CD4-positive, alpha-beta T cell (primary cell): ENCODE measurements around the gene NIN. TPM values are rescaled to one million over a fixed set of nuclear protein-coding genes. Genes with fewer than 3 reads are reported as not detected.

ENCODE experiments used
- ATAC-seq: fragments of 200-7000 bp; cut with Tn5 transposase; one replicate; pipeline ENCODE4 v1.10.0; 2022; ENCODE audit warnings: mild to moderate bottlenecking; ENCODE audit not compliant: poor library complexity
- CTCF ChIA-PET: fragments of 350-600 bp; sonication (Branson Sonifier 250); formaldehyde crosslinking; loops from one replicate; lab custom pipeline; 2021; ENCODE audit warnings: antibody characterized with exemption, inconsistent platforms; lab: Charles Lee
- POLR2A ChIA-PET: fragments of 350-600 bp; sonication (Branson Sonifier 250); formaldehyde crosslinking; loops from one replicate; lab custom pipeline; 2021; ENCODE audit warnings: antibody characterized with exemption, inconsistent platforms; lab: Charles Lee
- DNase-seq, 14 experiments: peaks; one replicate each; pipeline ENCODE4 v3.0.0-alpha.2; 2013 to 2020; ENCODE audit warnings: mixed read lengths in 2 of 14
- H3K27ac ChIP-seq, 2 donors: one replicate each; pipeline versions ENCODE4 v1.5.1 to v1.7.0; 2013; ENCODE audit warnings: low read length in 2 of 2, low read depth in 1 of 2, mild to moderate bottlenecking in 1 of 2
- H3K27me3 ChIP-seq, 2 experiments: 1 replicate in 1 of 2; 2 replicates in 1 of 2; pipeline versions ENCODE4 v1.6.1 to v1.7.0; 2013; ENCODE audit warnings: low read length in 2 of 2, control low read depth in 1 of 2, mild to moderate bottlenecking in 1 of 2, moderate library complexity in 1 of 2; ENCODE audit not compliant: insufficient read depth in 2 of 2, control insufficient read depth in 1 of 2
- H3K36me3 ChIP-seq: one replicate; pipeline ENCODE4 v1.6.1; 2013; ENCODE audit warnings: low read length, control low read depth; ENCODE audit not compliant: insufficient read depth
- H3K4me1 ChIP-seq: one replicate; pipeline ENCODE4 v1.6.1; 2013; ENCODE audit warnings: low read length, control low read depth; ENCODE audit not compliant: insufficient read depth
- H3K4me3 ChIP-seq: one replicate; pipeline ENCODE4 v1.5.1; 2013; ENCODE audit warnings: mild to moderate bottlenecking, low read length, moderate library complexity
- H3K9me3 ChIP-seq, 2 experiments: 1 replicate in 1 of 2; 2 replicates in 1 of 2; pipeline versions ENCODE4 v1.6.1 to v1.7.0; 2013; ENCODE audit warnings: low read length in 2 of 2, mild to moderate bottlenecking in 2 of 2, control low read depth in 1 of 2, moderate library complexity in 1 of 2; ENCODE audit not compliant: control insufficient read depth in 1 of 2, insufficient read depth in 1 of 2
- H3K27ac Mint-ChIP-seq: one replicate; pipeline ENCODE4 v1.8.0; 2020; ENCODE audit warnings: mixed read lengths
- H3K27me3 Mint-ChIP-seq: one replicate; pipeline ENCODE4 v1.8.0; 2021; ENCODE audit warnings: mixed read lengths
- H3K36me3 Mint-ChIP-seq: one replicate; pipeline ENCODE4 v1.8.0; 2021; ENCODE audit warnings: low read depth, mixed read lengths
- H3K4me1 Mint-ChIP-seq: one replicate; pipeline ENCODE4 v1.8.0; 2021; ENCODE audit warnings: low read depth, mixed read lengths
- H3K4me3 Mint-ChIP-seq: one replicate; pipeline ENCODE4 v1.8.0; 2020; ENCODE audit warnings: mild to moderate bottlenecking, mixed read lengths
- H3K9me3 Mint-ChIP-seq: one replicate; pipeline ENCODE4 v1.8.0; 2020; ENCODE audit warnings: mixed read lengths
- CTCF ChIP-seq: fragments of 200-600 bp; IDR thresholded peaks from one replicate; pipeline ENCODE4 v1.8.0; 2022; ENCODE audit warnings: antibody characterized with exemption, mild to moderate bottlenecking
- intact Hi-C, 2 experiments: fragments of 100-400 bp; cut with DNase I in 1 of 2; cut with micrococcal nuclease in 1 of 2; formaldehyde crosslinking; loops; one replicate each; pipeline versions ENCODE4 v1.15.1 to v1.9.0; 2023 to 2025; cut with DNase I, micrococcal nuclease
- total RNA-seq, 174 experiments: library from RNA in 2 of 174; stranded (reverse) in 2 of 174; gene quantifications; one replicate each; pipeline ENCODE4 v1.2.3 and lab custom pipeline; 2021 to 2026

The NIN gene
- total RNA-seq, 2 experiments from 2014 or later, result 96.8 to 98.5 TPM

- POLR2A ChIA-PET, result no interaction called here
- Mint-ChIP-seq H3K27me3 (peaks cover 70% of the 10 kb centered on the region), H3K27ac (no peak within 1 kb of the TSS), H3K4me1 (peaks cover 41% of the 10 kb centered on the region), H3K4me3 (no peak within 1 kb of the TSS), H3K9me3 (no peaks in the 10 kb centered on the region), H3K36me3 (no peaks in the 10 kb centered on the region)
- DNase-seq, result no peak
- no peaks in the 10 kb centered on the region for H3K9me3 ChIP-seq
- H3K36me3 ChIP-seq, result no peaks in the 10 kb centered on the region
- H3K4me1 ChIP-seq, result peaks cover 26% of the 10 kb centered on the region
- H3K4me3 ChIP-seq, result no peak within 1 kb of the TSS
- TF ChIP-seq CTCF, result no peak
- intact Hi-C loops, result no loop called here
- ATAC-seq, result no peak
- CTCF ChIA-PET, result interaction anchor here (1.1 kb wide), 1 partner anchor 12 kb away, joined by 5 read pairs; no protein-coding TSS in a partner anchor
- peaks cover 24 to 48% of the 10 kb centered on the region in 2 experiments for H3K27me3 ChIP-seq
- no peak within 1 kb of the TSS for H3K27ac ChIP-seq
Measured at GRCh38 chr14:50871914-50872732, 41.2 kb upstream of the NIN start, which contains the start of gene ABHD12B. Gene ABHD12B (plus strand): TSS chr14:50872053. CDS start chr14:50872175, 122 bp downstream.

GRCh38 chr14:50871228-50871627 lies 40.3 kb upstream of the NIN start:
- CTCF ChIA-PET, result interaction anchor here (1.1 kb wide), 1 partner anchor 11 kb away, joined by 5 read pairs; no protein-coding TSS in a partner anchor
- no peaks in the 10 kb centered on the region for H3K36me3 Mint-ChIP-seq
- no peak overlapping the region for H3K4me3 Mint-ChIP-seq
- no peak for DNase-seq
- Histone ChIP-seq H3K4me1 (peaks cover 26% of the 10 kb centered on the region), H3K9me3 (no peaks in the 10 kb centered on the region), H3K27ac (no peak overlapping the region), H3K27me3 (peaks cover 24 to 55% of the 10 kb centered on the region in 2 experiments), H3K4me3 (no peak overlapping the region), H3K36me3 (no peaks in the 10 kb centered on the region)
- H3K4me1 Mint-ChIP-seq, result peaks cover 40% of the 10 kb centered on the region
- peaks cover 79% of the 10 kb centered on the region for H3K27me3 Mint-ChIP-seq
- POLR2A ChIA-PET, result no interaction called here
- no peak for TF ChIP-seq CTCF
- H3K27ac Mint-ChIP-seq, result no peak overlapping the region
- intact Hi-C loops, result no loop called here
- no peaks in the 10 kb centered on the region for H3K9me3 Mint-ChIP-seq
- ATAC-seq, result no peak

- intact Hi-C loops, result loop anchor here in 1 of 2 experiments (10.0 kb wide), 1 partner anchor 541 kb away; no protein-coding TSS in a partner anchor
- no peak overlapping the region for H3K4me3 ChIP-seq
- H3K4me1 ChIP-seq, result no peaks in the 10 kb centered on the region
- no peak overlapping the region for H3K27ac ChIP-seq
- Mint-ChIP-seq H3K36me3 (peaks cover 1% of the 10 kb centered on the region), H3K9me3 (no peaks in the 10 kb centered on the region), H3K27me3 (peaks cover 48% of the 10 kb centered on the region), H3K4me3 (no peak overlapping the region), H3K4me1 (peaks cover 8% of the 10 kb centered on the region), H3K27ac (no peak overlapping the region)
- TF ChIP-seq CTCF, result no peak
- no peaks in the 10 kb centered on the region for H3K9me3 ChIP-seq
- ChIA-PET CTCF (interaction anchor here (1.2 kb wide), 1 partner anchor 10 kb away, joined by 3 read pairs; no protein-coding TSS in a partner anchor), POLR2A (no interaction called here)
- DNase-seq, result no peak
- no peaks in the 10 kb centered on the region for H3K36me3 ChIP-seq
- H3K27me3 ChIP-seq, result peaks cover 10 to 37% of the 10 kb centered on the region in 2 experiments
- no peak for ATAC-seq
Measured at GRCh38 chr14:50865391-50866076, 34.6 kb upstream of the NIN start.
